PC-9 (cell line): ENCODE measurements around the gene EEPD1.

Experiments used
- EZH2 ChIP-seq: fragments of 200-600 bp; sonication (generic); IDR thresholded peaks from 2 replicates; pipeline ENCODE4 v1.8.0; 2017; ENCODE audit warnings: antibody characterized with exemption, low read depth
- TF ChIP-seq, protein P1 (sequence below): fragments of 200-600 bp; sonication (generic); conservative IDR thresholded peaks from 2 replicates; pipeline ENCODE4 v1.6.1; 2017; ENCODE audit warnings: mixed run types, antibody characterized with exemption, mild to moderate bottlenecking, moderate library complexity

DNA sequence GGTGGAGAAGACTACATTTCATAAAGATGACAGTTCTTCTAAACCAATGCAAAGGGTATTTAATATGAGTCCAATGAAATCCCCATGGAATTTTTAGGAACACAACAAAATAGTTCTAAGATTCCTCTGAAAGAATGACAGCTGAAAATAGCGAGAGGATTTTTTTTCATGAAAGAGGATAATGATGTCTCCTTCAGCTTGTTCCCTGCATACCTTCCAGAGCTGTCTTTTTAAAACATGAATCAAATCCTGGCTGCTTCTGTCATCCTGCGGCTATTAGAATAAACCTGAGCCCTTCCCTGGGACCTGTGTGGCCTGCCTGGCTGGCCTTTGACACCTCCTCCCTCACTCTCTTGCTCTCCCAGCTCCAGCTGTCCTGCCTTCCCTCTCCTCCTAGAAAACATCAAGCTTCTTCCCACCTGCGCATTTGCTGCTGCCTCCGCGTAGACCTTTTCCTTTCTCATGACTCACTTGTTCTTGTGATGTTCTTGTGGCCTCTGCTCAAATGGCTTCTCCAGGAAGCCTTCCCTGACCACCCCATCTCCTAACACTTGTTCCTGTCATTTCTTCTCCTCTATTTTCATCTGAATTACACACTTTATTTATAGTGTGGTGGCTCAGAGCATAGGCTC lies 57.4 kb downstream of the EEPD1 start:
- TF ChIP-seq, protein P1, sequence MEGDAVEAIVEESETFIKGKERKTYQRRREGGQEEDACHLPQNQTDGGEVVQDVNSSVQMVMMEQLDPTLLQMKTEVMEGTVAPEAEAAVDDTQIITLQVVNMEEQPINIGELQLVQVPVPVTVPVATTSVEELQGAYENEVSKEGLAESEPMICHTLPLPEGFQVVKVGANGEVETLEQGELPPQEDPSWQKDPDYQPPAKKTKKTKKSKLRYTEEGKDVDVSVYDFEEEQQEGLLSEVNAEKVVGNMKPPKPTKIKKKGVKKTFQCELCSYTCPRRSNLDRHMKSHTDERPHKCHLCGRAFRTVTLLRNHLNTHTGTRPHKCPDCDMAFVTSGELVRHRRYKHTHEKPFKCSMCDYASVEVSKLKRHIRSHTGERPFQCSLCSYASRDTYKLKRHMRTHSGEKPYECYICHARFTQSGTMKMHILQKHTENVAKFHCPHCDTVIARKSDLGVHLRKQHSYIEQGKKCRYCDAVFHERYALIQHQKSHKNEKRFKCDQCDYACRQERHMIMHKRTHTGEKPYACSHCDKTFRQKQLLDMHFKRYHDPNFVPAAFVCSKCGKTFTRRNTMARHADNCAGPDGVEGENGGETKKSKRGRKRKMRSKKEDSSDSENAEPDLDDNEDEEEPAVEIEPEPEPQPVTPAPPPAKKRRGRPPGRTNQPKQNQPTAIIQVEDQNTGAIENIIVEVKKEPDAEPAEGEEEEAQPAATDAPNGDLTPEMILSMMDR: no peak
- TF ChIP-seq EZH2: no peak
